C4-2B (cell line): Measurements from ENCODE around the gene TMEM231.

ENCODE experiments used
- CTCF ChIP-seq: fragments of 450-650 bp; conservative IDR thresholded peaks from 2 replicates; pipeline ENCODE4 v1.5.1; 2017; ENCODE audit warnings: mild to moderate bottlenecking
- ZFX ChIP-seq: fragments of 450-650 bp; IDR thresholded peaks from 2 replicates; pipeline ENCODE4 v1.6.1; 2017

DNA sequence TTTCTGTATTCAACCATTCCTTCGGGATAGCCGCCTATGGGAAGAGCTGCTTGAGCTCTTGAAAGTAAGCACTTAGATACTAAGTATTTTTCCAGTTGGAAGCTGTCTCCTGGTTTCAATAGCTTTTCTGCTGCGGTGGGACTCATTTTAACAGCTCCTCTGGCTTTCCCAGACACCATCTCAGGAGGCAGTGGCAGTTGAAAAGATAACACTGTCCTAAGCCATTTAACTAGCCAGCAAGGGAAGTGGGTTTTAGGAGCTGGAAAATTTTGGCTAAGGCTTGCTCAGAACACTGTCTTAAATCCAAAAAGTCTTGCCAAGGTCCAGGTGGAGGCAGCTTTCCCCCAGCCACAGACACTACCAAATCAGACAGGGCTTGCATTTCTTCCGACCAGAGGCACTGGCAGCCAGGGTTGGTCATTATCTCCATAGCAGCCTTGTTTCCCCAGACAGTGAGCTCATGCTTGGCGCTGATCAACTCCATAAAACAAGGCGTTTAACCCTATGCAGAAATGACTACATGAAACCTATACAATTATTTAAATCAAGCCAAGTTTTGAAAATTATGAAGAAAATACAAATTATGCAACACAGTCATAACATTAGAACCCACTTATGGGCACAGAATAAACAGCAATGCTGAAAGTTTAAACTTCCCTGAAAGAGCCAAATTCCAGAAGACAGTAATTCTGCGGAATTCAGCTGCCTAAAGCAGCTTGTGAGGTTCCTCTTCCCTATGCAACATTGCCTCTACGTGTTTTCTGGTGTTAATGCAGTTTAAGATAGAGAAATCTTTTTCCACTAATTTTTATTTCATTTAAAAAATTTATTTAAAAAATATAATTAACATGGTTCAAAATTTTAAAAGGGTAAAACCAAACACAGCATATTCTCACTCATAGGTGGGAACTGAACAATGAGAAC, 35.1 kb upstream of the TMEM231 start:
- TF ChIP-seq CTCF (no peak), ZFX (no peak)
